SK-N-SH (cell line): ENCODE results near the gene LDB2.

Experiments
- CHD2 ChIP-seq: fragments of 150-350 bp; IDR thresholded peaks from 2 replicates; pipeline ENCODE4 v1.6.1; 2018; ENCODE audit warnings: low read length; ENCODE audit not compliant: partially characterized antibody
- EP300 ChIP-seq, 2 experiments: IDR thresholded peaks; 2 replicates each; pipeline versions ENCODE4 v1.4.0 to v1.6.1; 2012; ENCODE audit warnings: borderline replicate concordance in 1 of 2, low read depth in 1 of 2, low read length in 1 of 2
- EZH2phosphoT487 ChIP-seq: fragments of 200-600 bp; sonication (generic); IDR thresholded peaks from 2 replicates; pipeline ENCODE4 v1.6.1; 2017; ENCODE audit warnings: low read depth, mixed run types, mild to moderate bottlenecking, antibody characterized with exemption, moderate library complexity, borderline replicate concordance
- GATA2 ChIP-seq: sonication (generic); formaldehyde crosslinking; IDR thresholded peaks from 2 replicates; pipeline ENCODE4 v1.5.0; 2020; ENCODE audit warnings: mild to moderate bottlenecking, missing genetic modification reagents
- JUND ChIP-seq: IDR thresholded peaks from 2 replicates; pipeline ENCODE4 v1.4.0; 2012
- NFIC ChIP-seq: IDR thresholded peaks from 2 replicates; pipeline ENCODE4 v1.4.0; 2012; ENCODE audit warnings: borderline replicate concordance
- PBX3 ChIP-seq: IDR thresholded peaks from 2 replicates; pipeline ENCODE4; 2012
- POLR2AphosphoS5 ChIP-seq: IDR thresholded peaks from 2 replicates; pipeline ENCODE4 v1.6.1; 2012; ENCODE audit warnings: low read depth, low read length
- SMC3 ChIP-seq: IDR thresholded peaks from 2 replicates; pipeline ENCODE4 v1.6.1; 2012; ENCODE audit warnings: low read depth, low read length, improper control_type of control experiment
- TAF1 ChIP-seq: IDR thresholded peaks from 2 replicates; pipeline ENCODE4 v1.6.1; 2012; ENCODE audit warnings: low read depth, mild to moderate bottlenecking, low read length, moderate library complexity, borderline replicate concordance
- TCF12 ChIP-seq: IDR thresholded peaks from 2 replicates; pipeline ENCODE4 v1.4.0; 2012
- TEAD4 ChIP-seq: IDR thresholded peaks from 2 replicates; pipeline ENCODE4 v1.4.0; 2012; ENCODE audit warnings: mild to moderate bottlenecking, borderline replicate concordance; ENCODE audit not compliant: insufficient read depth
- TF ChIP-seq, protein P1 (sequence below): fragments of 200-600 bp; sonication (generic); IDR thresholded peaks from 2 replicates; pipeline ENCODE4 v1.6.1; 2017; ENCODE audit warnings: antibody characterized with exemption, mild to moderate bottlenecking, moderate library complexity
- TF ChIP-seq, protein P2 (sequence below): IDR thresholded peaks from 2 replicates; pipeline ENCODE4 v1.6.1; 2012; ENCODE audit warnings: mild to moderate bottlenecking, low read depth, low read length, moderate library complexity

DNA sequence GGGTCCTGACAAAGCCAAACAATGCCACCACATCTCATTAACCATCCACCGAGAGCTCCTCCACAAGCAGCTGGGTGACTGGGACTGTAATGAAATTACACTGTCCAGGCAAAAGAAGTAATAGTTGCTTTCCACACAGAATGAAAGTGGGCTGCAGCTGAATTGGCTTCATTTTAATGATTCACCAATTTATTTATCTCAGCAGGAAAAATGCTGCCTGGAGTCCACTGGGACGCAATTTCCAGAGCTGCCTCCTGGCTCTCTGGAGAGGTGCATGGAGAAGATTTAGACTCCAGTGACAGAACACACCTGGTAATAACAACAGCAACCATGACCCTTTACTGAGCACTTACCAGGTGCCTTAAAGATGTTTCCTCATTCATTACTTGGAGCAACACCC, 226.7 kb downstream of the LDB2 start:
- TF ChIP-seq, protein P1, sequence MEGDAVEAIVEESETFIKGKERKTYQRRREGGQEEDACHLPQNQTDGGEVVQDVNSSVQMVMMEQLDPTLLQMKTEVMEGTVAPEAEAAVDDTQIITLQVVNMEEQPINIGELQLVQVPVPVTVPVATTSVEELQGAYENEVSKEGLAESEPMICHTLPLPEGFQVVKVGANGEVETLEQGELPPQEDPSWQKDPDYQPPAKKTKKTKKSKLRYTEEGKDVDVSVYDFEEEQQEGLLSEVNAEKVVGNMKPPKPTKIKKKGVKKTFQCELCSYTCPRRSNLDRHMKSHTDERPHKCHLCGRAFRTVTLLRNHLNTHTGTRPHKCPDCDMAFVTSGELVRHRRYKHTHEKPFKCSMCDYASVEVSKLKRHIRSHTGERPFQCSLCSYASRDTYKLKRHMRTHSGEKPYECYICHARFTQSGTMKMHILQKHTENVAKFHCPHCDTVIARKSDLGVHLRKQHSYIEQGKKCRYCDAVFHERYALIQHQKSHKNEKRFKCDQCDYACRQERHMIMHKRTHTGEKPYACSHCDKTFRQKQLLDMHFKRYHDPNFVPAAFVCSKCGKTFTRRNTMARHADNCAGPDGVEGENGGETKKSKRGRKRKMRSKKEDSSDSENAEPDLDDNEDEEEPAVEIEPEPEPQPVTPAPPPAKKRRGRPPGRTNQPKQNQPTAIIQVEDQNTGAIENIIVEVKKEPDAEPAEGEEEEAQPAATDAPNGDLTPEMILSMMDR, result no peak
- no peak for TF ChIP-seq EP300 (IDR thresholded peaks at IDR 0.05; ENCODE audit: borderline replicate concordance in 1 of 2, low read depth in 1 of 2, low read length in 1 of 2)
- TF ChIP-seq JUND, result no peak
- TF ChIP-seq CHD2, result no peak
- TF ChIP-seq, protein P2, sequence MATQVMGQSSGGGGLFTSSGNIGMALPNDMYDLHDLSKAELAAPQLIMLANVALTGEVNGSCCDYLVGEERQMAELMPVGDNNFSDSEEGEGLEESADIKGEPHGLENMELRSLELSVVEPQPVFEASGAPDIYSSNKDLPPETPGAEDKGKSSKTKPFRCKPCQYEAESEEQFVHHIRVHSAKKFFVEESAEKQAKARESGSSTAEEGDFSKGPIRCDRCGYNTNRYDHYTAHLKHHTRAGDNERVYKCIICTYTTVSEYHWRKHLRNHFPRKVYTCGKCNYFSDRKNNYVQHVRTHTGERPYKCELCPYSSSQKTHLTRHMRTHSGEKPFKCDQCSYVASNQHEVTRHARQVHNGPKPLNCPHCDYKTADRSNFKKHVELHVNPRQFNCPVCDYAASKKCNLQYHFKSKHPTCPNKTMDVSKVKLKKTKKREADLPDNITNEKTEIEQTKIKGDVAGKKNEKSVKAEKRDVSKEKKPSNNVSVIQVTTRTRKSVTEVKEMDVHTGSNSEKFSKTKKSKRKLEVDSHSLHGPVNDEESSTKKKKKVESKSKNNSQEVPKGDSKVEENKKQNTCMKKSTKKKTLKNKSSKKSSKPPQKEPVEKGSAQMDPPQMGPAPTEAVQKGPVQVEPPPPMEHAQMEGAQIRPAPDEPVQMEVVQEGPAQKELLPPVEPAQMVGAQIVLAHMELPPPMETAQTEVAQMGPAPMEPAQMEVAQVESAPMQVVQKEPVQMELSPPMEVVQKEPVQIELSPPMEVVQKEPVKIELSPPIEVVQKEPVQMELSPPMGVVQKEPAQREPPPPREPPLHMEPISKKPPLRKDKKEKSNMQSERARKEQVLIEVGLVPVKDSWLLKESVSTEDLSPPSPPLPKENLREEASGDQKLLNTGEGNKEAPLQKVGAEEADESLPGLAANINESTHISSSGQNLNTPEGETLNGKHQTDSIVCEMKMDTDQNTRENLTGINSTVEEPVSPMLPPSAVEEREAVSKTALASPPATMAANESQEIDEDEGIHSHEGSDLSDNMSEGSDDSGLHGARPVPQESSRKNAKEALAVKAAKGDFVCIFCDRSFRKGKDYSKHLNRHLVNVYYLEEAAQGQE, result no peak
- no peak for TF ChIP-seq TEAD4
- no peak for TF ChIP-seq EZH2phosphoT487
- no peak for TF ChIP-seq GATA2 (CRISPR knock-in tag)
- TF ChIP-seq NFIC, result no peak
- no peak for TF ChIP-seq SMC3
- no peak for TF ChIP-seq POLR2AphosphoS5
- no peak for TF ChIP-seq PBX3
- no peak for TF ChIP-seq TAF1
- no peak for TF ChIP-seq TCF12
